Measurements from ENCODE around the gene ARL14.

- TF ChIP-seq CTCF (IDR thresholded peaks at IDR 0.05) (no peak), POLR2A (IDR thresholded peaks at IDR 0.05) (no peak)
These were observed 27.0 kb downstream of the ARL14 start for GRCh38 chr3:160703974-160704373.

Data from esophagus squamous epithelium (tissue), 4 donors.